Fibroblast of villous mesenchyme (primary cell): ENCODE results near the gene MFAP3L. TPM values are rescaled to one million over a fixed set of nuclear protein-coding genes. Genes with fewer than 3 reads are reported as not detected.
"Not testable (repeated sequence)": the region's sequence is repeated elsewhere in the genome, so short reads cannot be mapped to it uniquely, and the experiment has no call there.

Experiments
- DNase-seq: peaks from one replicate; pipeline ENCODE4 v3.0.0-alpha.2; 2010; ENCODE audit warnings: low read depth
- H3K4me3 ChIP-seq: 2 replicates; pipeline ENCODE4 v1.5.1; 2011; ENCODE audit warnings: low read depth, mild to moderate bottlenecking, low read length
- total RNA-seq: library from RNA; depleted of rRNA; stranded (reverse); fragments of >200 nt; gene quantifications from 2 replicates; pipeline ENCODE4 v1.2.3, GENCODE V29; 2012
- TF ChIP-seq, protein P1 (sequence below): IDR thresholded peaks from 2 replicates; pipeline ENCODE4 v1.5.1; 2012; ENCODE audit warnings: low read depth, mild to moderate bottlenecking, low read length; ENCODE audit not compliant: insufficient read depth

MFAP3L gene
- total RNA-seq, 1 donor = 0.86 TPM

DNA sequence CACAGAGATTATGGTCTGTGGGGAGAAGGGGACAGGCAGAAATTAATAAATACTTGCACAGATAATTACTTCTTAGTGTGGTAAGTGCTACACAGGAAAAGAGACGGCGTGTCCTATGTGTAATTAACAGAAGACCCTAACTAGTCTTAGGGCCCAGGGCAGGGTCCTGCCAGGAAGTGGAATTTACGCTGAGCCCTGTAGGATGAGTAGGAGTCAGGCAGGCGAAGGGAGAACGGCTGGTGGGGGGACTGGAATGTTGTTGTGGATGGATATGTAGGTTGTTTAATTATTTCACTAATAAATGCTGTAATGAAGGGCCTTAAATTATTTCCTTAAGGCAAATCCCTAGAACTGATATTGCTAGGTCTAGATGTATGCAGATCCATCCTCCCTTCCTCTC lies 26.7 kb upstream of the MFAP3L start:
- no peak for DNase-seq
- H3K4me3 ChIP-seq = no peak overlapping the region
- TF ChIP-seq, protein P1, sequence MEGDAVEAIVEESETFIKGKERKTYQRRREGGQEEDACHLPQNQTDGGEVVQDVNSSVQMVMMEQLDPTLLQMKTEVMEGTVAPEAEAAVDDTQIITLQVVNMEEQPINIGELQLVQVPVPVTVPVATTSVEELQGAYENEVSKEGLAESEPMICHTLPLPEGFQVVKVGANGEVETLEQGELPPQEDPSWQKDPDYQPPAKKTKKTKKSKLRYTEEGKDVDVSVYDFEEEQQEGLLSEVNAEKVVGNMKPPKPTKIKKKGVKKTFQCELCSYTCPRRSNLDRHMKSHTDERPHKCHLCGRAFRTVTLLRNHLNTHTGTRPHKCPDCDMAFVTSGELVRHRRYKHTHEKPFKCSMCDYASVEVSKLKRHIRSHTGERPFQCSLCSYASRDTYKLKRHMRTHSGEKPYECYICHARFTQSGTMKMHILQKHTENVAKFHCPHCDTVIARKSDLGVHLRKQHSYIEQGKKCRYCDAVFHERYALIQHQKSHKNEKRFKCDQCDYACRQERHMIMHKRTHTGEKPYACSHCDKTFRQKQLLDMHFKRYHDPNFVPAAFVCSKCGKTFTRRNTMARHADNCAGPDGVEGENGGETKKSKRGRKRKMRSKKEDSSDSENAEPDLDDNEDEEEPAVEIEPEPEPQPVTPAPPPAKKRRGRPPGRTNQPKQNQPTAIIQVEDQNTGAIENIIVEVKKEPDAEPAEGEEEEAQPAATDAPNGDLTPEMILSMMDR = no peak

DNA sequence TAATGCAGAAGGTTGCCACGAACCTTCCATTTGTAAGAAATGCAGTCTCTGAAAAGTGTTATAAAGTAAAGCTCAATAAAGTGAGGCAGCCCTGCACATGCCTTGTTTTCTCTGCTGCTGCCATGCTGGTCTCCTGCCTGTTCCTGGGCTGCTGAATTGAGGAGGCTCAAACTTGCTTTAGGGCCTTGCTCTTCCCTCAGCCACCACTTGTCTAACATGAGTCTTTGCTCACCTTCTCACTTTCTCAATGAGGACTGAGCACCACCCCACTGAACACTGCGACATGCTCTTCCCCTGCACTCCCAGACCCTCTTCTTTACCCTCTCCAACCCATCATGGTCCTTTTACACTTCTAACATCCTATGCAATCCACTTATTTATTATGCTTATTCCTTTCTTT lies 25.2 kb upstream of the MFAP3L start:
- no peak for DNase-seq
- TF ChIP-seq, protein P1 = no peak
- H3K4me3 ChIP-seq = no peak overlapping the region

DNA sequence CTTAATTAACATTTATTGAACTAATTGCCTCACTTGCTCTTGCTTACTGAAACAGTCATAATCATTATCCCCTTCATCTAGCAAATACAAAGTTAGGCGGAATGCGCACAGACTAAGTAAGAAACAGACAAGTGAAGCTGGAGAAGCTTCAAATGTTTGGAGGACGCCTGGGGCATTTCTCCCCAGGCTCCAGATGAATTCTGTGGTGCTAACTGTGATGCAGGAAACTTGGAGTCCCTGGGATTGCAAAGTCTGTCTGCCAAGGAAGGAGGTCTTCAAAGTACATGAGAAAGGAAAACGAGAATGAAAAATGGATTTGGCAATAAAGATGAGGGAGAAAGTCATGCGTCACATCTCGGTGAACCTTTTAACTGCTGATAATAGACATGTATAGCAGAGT lies 23.6 kb upstream of the MFAP3L start:
- H3K4me3 ChIP-seq = no peak overlapping the region
- DNase-seq = no peak
- TF ChIP-seq, protein P1 = no peak

DNA sequence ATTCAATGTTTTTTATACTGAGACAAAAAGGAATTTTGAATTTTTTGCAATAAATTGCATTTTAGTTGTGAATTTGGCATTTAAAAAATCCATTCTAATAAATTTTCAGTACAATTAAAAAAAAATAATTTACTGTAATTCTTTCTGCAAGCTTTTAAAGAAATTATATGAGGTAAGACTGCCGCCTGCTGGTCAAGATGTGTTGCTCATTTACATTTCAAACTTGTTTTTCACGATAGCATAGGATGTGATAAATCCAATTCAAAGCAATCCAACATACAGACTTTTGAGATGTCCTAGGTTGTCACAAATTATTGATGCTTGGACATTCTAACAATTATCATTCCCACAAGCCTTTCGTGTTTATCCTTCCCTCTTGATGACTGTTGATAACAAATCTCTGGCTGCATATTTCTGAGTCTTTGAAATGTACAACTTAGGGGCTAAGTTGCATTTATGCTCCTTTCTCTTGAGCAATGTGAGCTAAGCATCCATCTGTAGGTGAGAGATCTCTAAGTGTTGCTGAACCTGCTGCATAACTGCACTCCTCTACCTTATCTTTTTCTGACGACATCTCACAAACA lies 21.7 kb upstream of the MFAP3L start:
- peak; percentile 82 for DNase-seq
- TF ChIP-seq, protein P1 = peak; percentile 75
- no peak overlapping the region for H3K4me3 ChIP-seq

DNA sequence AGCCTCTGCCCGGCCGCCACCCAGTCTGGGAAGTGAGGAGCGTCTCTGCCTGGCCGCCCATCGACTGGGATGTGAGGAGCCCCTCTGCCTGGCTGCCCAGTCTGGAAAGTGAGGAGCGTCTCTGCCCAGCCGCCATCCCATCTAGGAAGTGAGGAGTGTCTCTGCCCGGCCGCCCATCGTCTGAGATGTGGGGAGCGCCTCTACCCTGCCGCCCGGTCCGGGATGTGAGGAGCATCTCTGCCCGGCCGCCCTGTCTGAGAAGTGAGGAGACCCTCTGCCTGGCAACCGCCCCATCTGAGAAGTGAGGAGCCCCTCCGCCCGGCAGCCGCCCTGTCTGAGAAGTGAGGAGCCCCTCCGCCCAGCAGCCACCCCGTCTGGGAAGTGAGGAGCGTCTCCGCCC lies 20.0 kb upstream of the MFAP3L start:
- not testable (repeated sequence) for H3K4me3 ChIP-seq, DNase-seq

DNA sequence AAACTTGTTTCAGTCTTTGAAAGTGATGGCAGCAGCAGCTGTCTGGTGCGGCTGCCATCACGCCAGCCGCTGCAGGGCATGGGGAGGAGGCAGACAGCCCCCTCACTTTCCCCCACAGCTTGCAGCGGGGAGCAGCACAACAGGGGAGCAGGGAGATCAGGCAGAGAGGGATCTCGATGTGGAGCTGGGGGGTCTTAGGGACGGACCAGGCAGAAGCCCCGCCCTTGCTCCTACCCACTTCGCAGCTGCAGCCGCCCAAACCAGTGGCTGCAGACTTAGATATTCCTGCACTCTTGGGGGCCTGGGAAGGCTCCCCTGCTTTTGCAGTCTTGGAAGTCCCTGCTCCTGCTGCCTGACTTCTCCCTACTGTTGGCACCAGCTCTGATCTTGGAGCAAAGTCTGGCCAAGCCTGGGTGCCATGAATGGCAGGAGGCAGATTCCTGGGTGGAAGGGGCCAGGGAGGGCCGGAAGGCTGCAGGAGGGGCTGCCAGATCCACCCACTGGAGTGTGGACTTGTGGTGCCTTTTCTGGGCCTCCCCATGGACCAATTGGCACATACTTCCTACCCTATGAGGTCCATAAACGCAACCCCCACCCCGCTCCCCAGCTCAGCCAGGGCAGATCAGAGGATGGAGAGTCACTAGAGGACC lies 14.0 kb upstream of the MFAP3L start:
- H3K4me3 ChIP-seq = no peak overlapping the region
- TF ChIP-seq, protein P1 = no peak
- no peak for DNase-seq

DNA sequence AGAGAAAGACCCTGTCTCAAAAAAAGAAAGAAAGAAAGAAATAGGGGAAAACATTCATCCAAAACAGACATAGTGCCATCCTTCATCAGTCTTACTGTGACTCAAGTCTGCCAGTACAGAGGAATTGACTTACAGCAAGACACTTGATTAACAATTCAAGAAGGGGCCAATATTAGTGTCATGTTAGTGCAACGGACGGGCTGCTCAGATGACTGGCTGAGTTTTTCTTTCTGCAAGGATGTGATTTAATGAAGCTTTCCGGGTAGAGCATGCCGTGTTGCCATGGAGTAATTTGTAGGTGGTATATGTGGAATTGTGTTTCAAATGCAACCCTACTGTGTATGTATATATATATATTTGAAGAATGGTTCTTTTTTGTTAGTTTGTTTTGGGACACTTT lies 12.6 kb upstream of the MFAP3L start:
- TF ChIP-seq, protein P1 = no peak
- H3K4me3 ChIP-seq = no peak overlapping the region
- no peak for DNase-seq
